A549 (cell line): ENCODE data around the gene KCNJ9. TPM values are rescaled to one million over a fixed set of nuclear protein-coding genes. Genes with fewer than 3 reads are reported as not detected.

Source experiments
- ATAC-seq, 2 experiments: fragments of 200-7000 bp in 1 of 2; fragments of >200 bp in 1 of 2; cut with Nextera tagmentation in 1 of 2; cut with Tn5 transposase in 1 of 2; 3 replicates each; pipeline versions ENCODE4 v1.8.0 to v1.9.1; 2018 to 2020; ENCODE audit warnings: mild to moderate bottlenecking in 1 of 2, moderate library complexity in 1 of 2
- CTCF ChIA-PET: fragments of 300-600 bp; sonication (Branson Sonifier 250); formaldehyde crosslinking; extraction: SDS; loops from one replicate; lab custom pipeline; 2021; ENCODE audit warnings: antibody characterized with exemption, inconsistent platforms; lab: Yijun Ruan, JAX
- POLR2A ChIA-PET: fragments of 350-600 bp; formaldehyde crosslinking; extraction: SDS; loops from one replicate; lab custom pipeline; 2021; ENCODE audit warnings: antibody characterized with exemption, inconsistent platforms; lab: Yijun Ruan, JAX
- DNase-seq, 2 experiments: peaks; one replicate each; pipeline versions ENCODE4 v3.0.0 to v3.0.0-alpha.2; 2011 to 2016; ENCODE audit warnings: low read depth in 1 of 2, low spot score in 1 of 2
- FAIRE-seq: peaks from 2 replicates; lab custom pipeline; 2011; peaks lifted over from hg19 to GRCh38; lab: Jason Lieb, UNC
- H3K27ac ChIP-seq, 2 experiments: fragments of >200 bp; sonication (Bioruptor Twin); formaldehyde crosslinking; 3 replicates each; pipeline ENCODE4 v1.5.1; 2016 to 2017
- H3K4me1 ChIP-seq: fragments of >200 bp; sonication (Bioruptor Twin); formaldehyde crosslinking; 3 replicates; pipeline ENCODE4 v1.6.1; 2016
- H3K4me2 ChIP-seq: fragments of >200 bp; sonication (Bioruptor Twin); formaldehyde crosslinking; 3 replicates; pipeline ENCODE4 v1.6.1; 2016
- H3K4me3 ChIP-seq: fragments of >200 bp; sonication (Bioruptor Twin); formaldehyde crosslinking; 3 replicates; pipeline ENCODE4 v1.5.1; 2016
- H3K9me3 ChIP-seq: fragments of >200 bp; sonication (Bioruptor Twin); formaldehyde crosslinking; 3 replicates; pipeline ENCODE4 v1.6.1; 2016
- FOSB ChIP-seq: fragments of 250-450 bp; sonication (Bioruptor Pico); IDR thresholded peaks from 2 replicates; pipeline ENCODE4 v1.5.0; 2020; ENCODE audit warnings: mild to moderate bottlenecking, moderate library complexity
- FOSL2 ChIP-seq, 2 experiments: fragments of 450-650 bp in 1 of 2; fragments of >200 bp in 1 of 2; sonication (Bioruptor Twin) in 1 of 2; formaldehyde crosslinking; IDR thresholded peaks; 2 replicates each; pipeline versions ENCODE4 v1.5.0 to v1.6.1; 2016 to 2020; ENCODE audit warnings: mild to moderate bottlenecking in 1 of 2, moderate library complexity in 1 of 2
- HES2 ChIP-seq: fragments of >200 bp; sonication (Bioruptor Twin); formaldehyde crosslinking; IDR thresholded peaks from 2 replicates; pipeline ENCODE4 v1.6.1; 2016
- JUN ChIP-seq, 2 experiments: fragments of >200 bp; sonication (Bioruptor Twin); formaldehyde crosslinking; IDR thresholded peaks; 2 replicates in 1 of 2; 3 replicates in 1 of 2; pipeline ENCODE4 v1.6.1; 2016 to 2017
- JUNB ChIP-seq: fragments of >200 bp; sonication (Bioruptor Twin); formaldehyde crosslinking; IDR thresholded peaks from 2 replicates; pipeline ENCODE4 v1.6.1; 2016
- MAX ChIP-seq: IDR thresholded peaks from 2 replicates; pipeline ENCODE4 v1.6.1; 2012
- NFE2L2 ChIP-seq: fragments of 150-350 bp; conservative IDR thresholded peaks from 2 replicates; pipeline ENCODE4 v1.6.1; 2014; ENCODE audit warnings: low read length
- NPAS2 ChIP-seq: fragments of 250-450 bp; sonication (Bioruptor Pico); IDR thresholded peaks from 2 replicates; pipeline ENCODE4 v1.8.0; 2022; ENCODE audit warnings: mild to moderate bottlenecking, moderate library complexity, borderline replicate concordance
- POLR2AphosphoS2 ChIP-seq: conservative IDR thresholded peaks from 2 replicates; pipeline ENCODE4 v1.6.1; 2012; ENCODE audit warnings: low read length, improper control_type of control experiment, inconsistent platforms
- RARB ChIP-seq: fragments of 250-450 bp; sonication (Bioruptor Pico); IDR thresholded peaks from 2 replicates; pipeline ENCODE4 v1.8.0; 2021; ENCODE audit warnings: mild to moderate bottlenecking, moderate library complexity
- RCOR1 ChIP-seq: fragments of 150-350 bp; IDR thresholded peaks from 2 replicates; pipeline ENCODE4 v1.6.1; 2014; ENCODE audit warnings: antibody characterized with exemption, low read length, low read depth
- SMC3 ChIP-seq: fragments of >200 bp; sonication (Bioruptor Twin); formaldehyde crosslinking; IDR thresholded peaks from 3 replicates; pipeline ENCODE4 v1.6.1; 2018; ENCODE audit warnings: inconsistent platforms
- TFCP2L1 ChIP-seq: fragments of 250-450 bp; sonication (Bioruptor Pico); IDR thresholded peaks from 2 replicates; pipeline ENCODE4 v1.5.0; 2021; ENCODE audit warnings: mild to moderate bottlenecking
- TP53 ChIP-seq: fragments of 250-450 bp; sonication (Bioruptor Pico); IDR thresholded peaks from 2 replicates; pipeline ENCODE4 v1.5.0; 2021; ENCODE audit warnings: mild to moderate bottlenecking, moderate library complexity
- ZC3H11A ChIP-seq: fragments of 450-650 bp; IDR thresholded peaks from 2 replicates; pipeline ENCODE4 v1.6.1; 2014; ENCODE audit warnings: antibody characterized with exemption, mild to moderate bottlenecking
- ZFP36 ChIP-seq: fragments of 450-650 bp; IDR thresholded peaks from 2 replicates; pipeline ENCODE4 v1.6.1; 2014; ENCODE audit warnings: borderline replicate concordance; ENCODE audit not compliant: partially characterized antibody
- WGBS: methylation state at CpG from one replicate; pipeline ENCODE4 v1.1.6; 2017; ENCODE audit errors: missing lambda C conversion rate; 5-methylcytosine and 5-hydroxymethylcytosine counted together
- polyA plus RNA-seq, 4 experiments: library from polyadenylated mRNA; depleted of rRNA in 3 of 4; stranded (reverse); fragments of >200 nt; fragmentation: RNase III in 1 of 4; extraction: RNeasy Plus Mini Kit Qiagen cat#74134 plus additional on column Dnase treatment in 1 of 4; gene quantifications; 2 replicates in 3 of 4; 3 replicates in 1 of 4; pipeline ENCODE4 v1.2.3, GENCODE V29; 2011 to 2017
- TF ChIP-seq, protein P1 (sequence below): fragments of 200-600 bp; sonication (generic); IDR thresholded peaks from 2 replicates; pipeline ENCODE4 v1.6.1; 2016; ENCODE audit warnings: antibody characterized with exemption, mild to moderate bottlenecking, moderate library complexity

The KCNJ9 gene
- polyA plus RNA-seq, 2 of the 4 experiments (the other 2 are of a cell fraction): not detected

DNA sequence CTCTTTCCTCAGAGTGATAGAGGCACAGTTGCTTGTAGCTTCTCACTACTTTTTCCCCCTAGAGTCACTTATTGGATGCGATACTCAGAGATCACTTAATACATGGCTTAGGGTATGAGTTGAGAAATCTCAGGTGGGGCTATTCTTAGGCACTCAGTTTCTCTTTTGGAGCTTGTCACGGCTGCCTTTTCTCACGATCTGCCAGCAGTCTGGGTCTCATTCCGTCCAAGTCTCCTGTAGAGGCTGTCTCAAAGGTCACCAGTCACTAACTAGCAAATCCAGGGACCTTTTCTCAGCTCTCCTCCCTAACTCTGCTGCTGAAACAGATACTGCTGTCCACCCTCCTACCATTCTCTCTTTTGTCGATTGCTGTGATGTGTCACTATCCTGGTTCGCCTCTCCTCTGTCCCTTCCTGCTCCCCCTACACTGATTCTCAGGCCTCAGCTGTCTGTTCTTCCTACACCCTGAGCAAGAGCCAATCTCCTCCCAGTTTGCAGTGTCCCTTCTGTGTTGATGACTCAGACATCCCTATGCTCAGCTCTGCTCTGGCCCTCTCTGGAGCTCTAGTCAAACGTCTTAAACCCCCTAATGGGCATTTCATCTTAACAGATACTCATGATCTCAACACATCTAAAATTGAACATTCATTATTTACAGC is 46.7 kb downstream of the KCNJ9 start:
- peak; percentile 35 to 49; a peak in 3 of 6 replicates for ATAC-seq
- CTCF ChIA-PET: interaction anchor here (0.6 to 23.7 kb wide), 3 partner anchors 22 to 164 kb away, joined by 3 to 222 read pairs (median 4); no protein-coding TSS in a partner anchor

DNA sequence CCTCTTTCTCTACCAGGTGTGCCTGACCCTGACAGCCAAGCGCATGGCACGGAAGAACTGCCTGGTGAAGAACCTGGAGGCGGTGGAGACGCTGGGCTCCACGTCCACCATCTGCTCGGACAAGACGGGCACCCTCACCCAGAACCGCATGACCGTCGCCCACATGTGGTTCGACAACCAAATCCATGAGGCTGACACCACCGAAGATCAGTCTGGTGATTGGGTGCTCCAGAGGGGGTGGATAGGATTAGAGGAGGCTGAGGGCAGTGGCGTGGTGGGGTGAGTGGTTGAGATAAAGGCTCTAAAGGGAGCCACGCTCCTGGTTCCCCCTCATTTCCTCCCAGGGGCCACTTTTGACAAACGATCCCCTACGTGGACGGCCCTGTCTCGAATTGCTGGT is 47.3 kb downstream of the KCNJ9 start:
- H3K27ac ChIP-seq: peak overlapping the region; percentile 60 to 85; a peak in 5 of 6 replicates
- H3K4me1 ChIP-seq: peaks cover 60% of the 10 kb centered on the region
- peak overlapping the region; percentile 49; the same call in 1 of the 3 replicates for H3K4me2 ChIP-seq
- POLR2A ChIA-PET: no interaction called here
- no peaks in the 10 kb centered on the region for H3K9me3 ChIP-seq
- CTCF ChIA-PET: interaction anchor here (1.3 to 23.7 kb wide), 2 partner anchors 23 to 65 kb away, joined by 4 to 222 read pairs; no protein-coding TSS in a partner anchor
- no peak for DNase-seq
- no peak overlapping the region for H3K4me3 ChIP-seq
- no peak for TF ChIP-seq JUN (IDR thresholded peaks at IDR 0.05)
- no peak for TF ChIP-seq RARB (CRISPR knock-in tag)
- TF ChIP-seq POLR2AphosphoS2: no peak
- no peak for TF ChIP-seq NFE2L2
- TF ChIP-seq, all 56 proteins: peak for 0
- WGBS: 91% methylated on average over 18 of the region's 18 CpGs
- FAIRE-seq (no peak), ATAC-seq (no peak)

More for the DNA sequence above, 46.7 kb downstream of the KCNJ9 start:
- Histone ChIP-seq H3K4me1 (peaks cover 63% of the 10 kb centered on the region), H3K27ac (peak overlapping the region; percentile 60 to 85; a peak in 5 of 6 replicates), H3K9me3 (no peaks in the 10 kb centered on the region), H3K4me2 (peak overlapping the region; percentile 49), H3K4me3 (no peak overlapping the region)
- TF ChIP-seq FOSL2 (IDR thresholded peaks at IDR 0.05) (no peak), FOSL2 (CRISPR knock-in tag; IDR thresholded peaks at IDR 0.05) (peak; percentile 39; the same call in 1 of the 2 replicates), ZFP36 (no peak)
- DNase-seq (peak; percentile 41 to 43), FAIRE-seq (no peak)
- WGBS: 48% methylated on average over 7 of the region's 7 CpGs
- POLR2A ChIA-PET: no interaction called here

- ChIA-PET CTCF (interaction anchor here (0.7 to 23.7 kb wide), 3 partner anchors 23 to 64 kb away, joined by 3 to 222 read pairs (median 6); no protein-coding TSS in a partner anchor), POLR2A (no interaction called here)
- DNase-seq (no peak), ATAC-seq (no peak), FAIRE-seq (no peak)
- Histone ChIP-seq H3K4me2 (no peak overlapping the region), H3K4me3 (no peak overlapping the region)
- WGBS: 88% methylated on average over 5 of the region's 5 CpGs
- TF ChIP-seq ZC3H11A (no peak), FOSL2 (IDR thresholded peaks at IDR 0.05) (no peak), FOSL2 (CRISPR knock-in tag; IDR thresholded peaks at IDR 0.05) (no peak), TFCP2L1 (CRISPR knock-in tag) (no peak), NFE2L2 (no peak), JUN (IDR thresholded peaks at IDR 0.05) (no peak), JUNB (no peak), NPAS2 (CRISPR knock-in tag) (no peak), FOSB (CRISPR knock-in tag) (no peak), MAX (no peak), RCOR1 (no peak), HES2 (no peak), TP53 (CRISPR knock-in tag) (no peak), SMC3 (no peak)
- TF ChIP-seq, protein P1, sequence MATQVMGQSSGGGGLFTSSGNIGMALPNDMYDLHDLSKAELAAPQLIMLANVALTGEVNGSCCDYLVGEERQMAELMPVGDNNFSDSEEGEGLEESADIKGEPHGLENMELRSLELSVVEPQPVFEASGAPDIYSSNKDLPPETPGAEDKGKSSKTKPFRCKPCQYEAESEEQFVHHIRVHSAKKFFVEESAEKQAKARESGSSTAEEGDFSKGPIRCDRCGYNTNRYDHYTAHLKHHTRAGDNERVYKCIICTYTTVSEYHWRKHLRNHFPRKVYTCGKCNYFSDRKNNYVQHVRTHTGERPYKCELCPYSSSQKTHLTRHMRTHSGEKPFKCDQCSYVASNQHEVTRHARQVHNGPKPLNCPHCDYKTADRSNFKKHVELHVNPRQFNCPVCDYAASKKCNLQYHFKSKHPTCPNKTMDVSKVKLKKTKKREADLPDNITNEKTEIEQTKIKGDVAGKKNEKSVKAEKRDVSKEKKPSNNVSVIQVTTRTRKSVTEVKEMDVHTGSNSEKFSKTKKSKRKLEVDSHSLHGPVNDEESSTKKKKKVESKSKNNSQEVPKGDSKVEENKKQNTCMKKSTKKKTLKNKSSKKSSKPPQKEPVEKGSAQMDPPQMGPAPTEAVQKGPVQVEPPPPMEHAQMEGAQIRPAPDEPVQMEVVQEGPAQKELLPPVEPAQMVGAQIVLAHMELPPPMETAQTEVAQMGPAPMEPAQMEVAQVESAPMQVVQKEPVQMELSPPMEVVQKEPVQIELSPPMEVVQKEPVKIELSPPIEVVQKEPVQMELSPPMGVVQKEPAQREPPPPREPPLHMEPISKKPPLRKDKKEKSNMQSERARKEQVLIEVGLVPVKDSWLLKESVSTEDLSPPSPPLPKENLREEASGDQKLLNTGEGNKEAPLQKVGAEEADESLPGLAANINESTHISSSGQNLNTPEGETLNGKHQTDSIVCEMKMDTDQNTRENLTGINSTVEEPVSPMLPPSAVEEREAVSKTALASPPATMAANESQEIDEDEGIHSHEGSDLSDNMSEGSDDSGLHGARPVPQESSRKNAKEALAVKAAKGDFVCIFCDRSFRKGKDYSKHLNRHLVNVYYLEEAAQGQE: no peak
- TF ChIP-seq, all 56 proteins: peak for 0
- peaks cover 56% of the 10 kb centered on the region for H3K4me1 ChIP-seq
- H3K9me3 ChIP-seq: no peaks in the 10 kb centered on the region
- peak overlapping the region; percentile 60 to 85; a peak in 5 of 6 replicates for H3K27ac ChIP-seq
Observed at GRCh38 chr1:160129046-160129445, 47.7 kb downstream of the KCNJ9 start.
